GM19043 (cell line): ENCODE results near the gene USP17L25.
"Not testable (repeated sequence)": the region's sequence is repeated elsewhere in the genome, so short reads cannot be mapped to it uniquely, and the experiment has no call there.

ENCODE experiments used
- ATAC-seq: cut with Tn5 transposase; IDR thresholded peaks from one replicate; pipeline ENCODE4 v1.9.1; 2021; ENCODE audit warnings: low read depth; ENCODE audit not compliant: unreplicated experiment

The USP17L25 gene, protein sequence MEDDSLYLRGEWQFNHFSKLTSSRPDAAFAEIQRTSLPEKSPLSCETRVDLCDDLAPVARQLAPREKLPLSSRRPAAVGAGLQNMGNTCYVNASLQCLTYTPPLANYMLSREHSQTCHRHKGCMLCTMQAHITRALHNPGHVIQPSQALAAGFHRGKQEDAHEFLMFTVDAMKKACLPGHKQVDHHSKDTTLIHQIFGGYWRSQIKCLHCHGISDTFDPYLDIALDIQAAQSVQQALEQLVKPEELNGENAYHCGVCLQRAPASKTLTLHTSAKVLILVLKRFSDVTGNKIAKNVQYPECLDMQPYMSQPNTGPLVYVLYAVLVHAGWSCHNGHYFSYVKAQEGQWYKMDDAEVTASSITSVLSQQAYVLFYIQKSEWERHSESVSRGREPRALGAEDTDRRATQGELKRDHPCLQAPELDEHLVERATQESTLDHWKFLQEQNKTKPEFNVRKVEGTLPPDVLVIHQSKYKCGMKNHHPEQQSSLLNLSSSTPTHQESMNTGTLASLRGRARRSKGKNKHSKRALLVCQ

DNA sequence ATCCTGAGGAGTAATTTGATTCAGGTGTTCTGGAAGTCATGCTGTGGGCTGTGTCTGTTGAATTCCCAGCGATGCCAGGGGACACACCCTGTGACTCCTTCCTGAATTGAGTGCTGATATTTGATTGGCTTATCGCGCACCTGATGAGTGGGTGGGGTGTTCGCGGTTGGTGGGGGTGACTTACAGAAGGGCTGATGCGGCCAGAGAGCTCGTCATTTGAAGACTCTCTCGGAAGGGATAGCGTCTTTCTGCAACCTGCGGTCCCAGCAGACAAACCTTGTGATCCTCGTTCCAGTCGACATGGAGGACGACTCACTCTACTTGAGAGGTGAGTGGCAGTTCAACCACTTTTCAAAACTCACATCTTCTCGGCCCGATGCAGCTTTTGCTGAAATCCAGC, at the start of gene USP17L25:
Gene USP17L25, plus strand, starts transcription at position 301 of the 400 bp plus-strand sequence. Its CDS starts 0 bp downstream, at position 301.
- ATAC-seq, result not testable (repeated sequence)

DNA sequence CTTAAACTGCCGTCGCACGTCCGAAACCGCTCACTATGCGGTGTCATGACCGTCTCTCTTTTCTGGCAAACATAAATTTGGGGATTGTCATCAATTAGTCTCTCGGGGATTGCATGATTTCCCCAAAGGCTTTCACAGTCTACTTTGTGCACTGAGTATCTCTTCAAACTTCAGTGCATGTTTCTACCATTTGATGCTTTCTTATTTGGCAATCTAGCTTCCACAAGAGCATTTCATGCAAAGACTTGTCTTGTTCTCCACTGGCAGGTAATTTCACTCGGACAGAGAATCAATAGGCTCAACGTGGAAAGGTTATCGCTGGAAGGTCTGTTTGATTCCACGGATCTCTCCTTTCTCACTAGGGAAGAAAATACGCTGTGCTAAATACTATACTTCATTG, 5.5 kb upstream of the USP17L25 start:
- not testable (repeated sequence) for ATAC-seq

DNA sequence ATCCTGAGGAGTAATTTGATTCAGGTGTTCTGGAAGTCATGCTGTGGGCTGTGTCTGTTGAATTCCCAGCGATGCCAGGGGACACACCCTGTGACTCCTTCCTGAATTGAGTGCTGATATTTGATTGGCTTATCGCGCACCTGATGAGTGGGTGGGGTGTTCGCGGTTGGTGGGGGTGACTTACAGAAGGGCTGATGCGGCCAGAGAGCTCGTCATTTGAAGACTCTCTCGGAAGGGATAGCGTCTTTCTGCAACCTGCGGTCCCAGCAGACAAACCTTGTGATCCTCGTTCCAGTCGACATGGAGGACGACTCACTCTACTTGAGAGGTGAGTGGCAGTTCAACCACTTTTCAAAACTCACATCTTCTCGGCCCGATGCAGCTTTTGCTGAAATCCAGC, 4.8 kb upstream of the USP17L25 start, which contains the start of gene USP17L24:
Gene USP17L24, plus strand, starts transcription at position 301 of the 400 bp plus-strand sequence. Its CDS starts 0 bp downstream, at position 301.
- ATAC-seq, result not testable (repeated sequence)

DNA sequence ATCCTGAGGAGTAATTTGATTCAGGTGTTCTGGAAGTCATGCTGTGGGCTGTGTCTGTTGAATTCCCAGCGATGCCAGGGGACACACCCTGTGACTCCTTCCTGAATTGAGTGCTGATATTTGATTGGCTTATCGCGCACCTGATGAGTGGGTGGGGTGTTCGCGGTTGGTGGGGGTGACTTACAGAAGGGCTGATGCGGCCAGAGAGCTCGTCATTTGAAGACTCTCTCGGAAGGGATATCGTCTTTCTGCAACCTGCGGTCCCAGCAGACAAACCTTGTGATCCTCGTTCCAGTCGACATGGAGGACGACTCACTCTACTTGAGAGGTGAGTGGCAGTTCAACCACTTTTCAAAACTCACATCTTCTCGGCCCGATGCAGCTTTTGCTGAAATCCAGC, 4.6 kb downstream of the USP17L25 start, which contains the start of gene USP17L26:
Gene USP17L26, plus strand, starts transcription at position 301 of the 400 bp plus-strand sequence. Its CDS starts 0 bp downstream, at position 301.
- not testable (repeated sequence) for ATAC-seq

DNA sequence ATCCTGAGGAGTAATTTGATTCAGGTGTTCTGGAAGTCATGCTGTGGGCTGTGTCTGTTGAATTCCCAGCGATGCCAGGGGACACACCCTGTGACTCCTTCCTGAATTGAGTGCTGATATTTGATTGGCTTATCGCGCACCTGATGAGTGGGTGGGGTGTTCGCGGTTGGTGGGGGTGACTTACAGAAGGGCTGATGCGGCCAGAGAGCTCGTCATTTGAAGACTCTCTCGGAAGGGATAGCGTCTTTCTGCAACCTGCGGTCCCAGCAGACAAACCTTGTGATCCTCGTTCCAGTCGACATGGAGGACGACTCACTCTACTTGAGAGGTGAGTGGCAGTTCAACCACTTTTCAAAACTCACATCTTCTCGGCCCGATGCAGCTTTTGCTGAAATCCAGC, 9.4 kb downstream of the USP17L25 start, which contains the start of gene USP17L5:
Gene USP17L5, plus strand, starts transcription at position 301 of the 400 bp plus-strand sequence. Its CDS starts 0 bp downstream, at position 301.
- ATAC-seq, result not testable (repeated sequence)

DNA sequence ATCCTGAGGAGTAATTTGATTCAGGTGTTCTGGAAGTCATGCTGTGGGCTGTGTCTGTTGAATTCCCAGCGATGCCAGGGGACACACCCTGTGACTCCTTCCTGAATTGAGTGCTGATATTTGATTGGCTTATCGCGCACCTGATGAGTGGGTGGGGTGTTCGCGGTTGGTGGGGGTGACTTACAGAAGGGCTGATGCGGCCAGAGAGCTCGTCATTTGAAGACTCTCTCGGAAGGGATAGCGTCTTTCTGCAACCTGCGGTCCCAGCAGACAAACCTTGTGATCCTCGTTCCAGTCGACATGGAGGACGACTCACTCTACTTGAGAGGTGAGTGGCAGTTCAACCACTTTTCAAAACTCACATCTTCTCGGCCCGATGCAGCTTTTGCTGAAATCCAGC, 14.1 kb downstream of the USP17L25 start, which contains the start of gene USP17L27:
Gene USP17L27, plus strand, starts transcription at position 301 of the 400 bp plus-strand sequence. Its CDS starts 0 bp downstream, at position 301.
- ATAC-seq, result not testable (repeated sequence)

DNA sequence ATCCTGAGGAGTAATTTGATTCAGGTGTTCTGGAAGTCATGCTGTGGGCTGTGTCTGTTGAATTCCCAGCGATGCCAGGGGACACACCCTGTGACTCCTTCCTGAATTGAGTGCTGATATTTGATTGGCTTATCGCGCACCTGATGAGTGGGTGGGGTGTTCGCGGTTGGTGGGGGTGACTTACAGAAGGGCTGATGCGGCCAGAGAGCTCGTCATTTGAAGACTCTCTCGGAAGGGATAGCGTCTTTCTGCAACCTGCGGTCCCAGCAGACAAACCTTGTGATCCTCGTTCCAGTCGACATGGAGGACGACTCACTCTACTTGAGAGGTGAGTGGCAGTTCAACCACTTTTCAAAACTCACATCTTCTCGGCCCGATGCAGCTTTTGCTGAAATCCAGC, 18.9 kb downstream of the USP17L25 start, which contains the start of gene USP17L28:
Gene USP17L28, plus strand, starts transcription at position 301 of the 400 bp plus-strand sequence. Its CDS starts 0 bp downstream, at position 301.
- not testable (repeated sequence) for ATAC-seq

DNA sequence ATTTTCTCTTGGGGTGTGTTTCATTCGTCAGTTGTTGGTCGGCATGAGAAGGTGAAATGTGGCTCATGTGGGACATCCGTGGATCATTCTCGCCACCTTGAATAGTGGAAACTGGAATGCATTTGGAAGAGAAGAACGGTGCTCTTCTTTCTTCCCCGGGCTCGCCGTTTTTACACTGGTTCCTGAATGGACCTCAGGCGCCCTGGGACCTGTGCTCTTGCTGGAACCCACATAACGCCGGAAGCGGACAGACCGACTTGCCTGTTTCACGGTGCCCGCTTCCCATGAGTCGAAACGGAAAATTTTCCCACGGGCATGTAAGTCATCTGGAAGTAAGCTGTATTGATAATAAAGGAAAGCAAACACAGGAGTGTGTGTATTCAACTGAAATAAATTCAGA, 21.2 kb downstream of the USP17L25 start:
- ATAC-seq, result not testable (repeated sequence)

DNA sequence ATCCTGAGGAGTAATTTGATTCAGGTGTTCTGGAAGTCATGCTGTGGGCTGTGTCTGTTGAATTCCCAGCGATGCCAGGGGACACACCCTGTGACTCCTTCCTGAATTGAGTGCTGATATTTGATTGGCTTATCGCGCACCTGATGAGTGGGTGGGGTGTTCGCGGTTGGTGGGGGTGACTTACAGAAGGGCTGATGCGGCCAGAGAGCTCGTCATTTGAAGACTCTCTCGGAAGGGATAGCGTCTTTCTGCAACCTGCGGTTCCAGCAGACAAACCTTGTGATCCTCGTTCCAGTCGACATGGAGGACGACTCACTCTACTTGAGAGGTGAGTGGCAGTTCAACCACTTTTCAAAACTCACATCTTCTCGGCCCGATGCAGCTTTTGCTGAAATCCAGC, 23.6 kb downstream of the USP17L25 start, which contains the start of gene USP17L29:
Gene USP17L29, plus strand, starts transcription at position 301 of the 400 bp plus-strand sequence. Its CDS starts 0 bp downstream, at position 301.
- not testable (repeated sequence) for ATAC-seq

DNA sequence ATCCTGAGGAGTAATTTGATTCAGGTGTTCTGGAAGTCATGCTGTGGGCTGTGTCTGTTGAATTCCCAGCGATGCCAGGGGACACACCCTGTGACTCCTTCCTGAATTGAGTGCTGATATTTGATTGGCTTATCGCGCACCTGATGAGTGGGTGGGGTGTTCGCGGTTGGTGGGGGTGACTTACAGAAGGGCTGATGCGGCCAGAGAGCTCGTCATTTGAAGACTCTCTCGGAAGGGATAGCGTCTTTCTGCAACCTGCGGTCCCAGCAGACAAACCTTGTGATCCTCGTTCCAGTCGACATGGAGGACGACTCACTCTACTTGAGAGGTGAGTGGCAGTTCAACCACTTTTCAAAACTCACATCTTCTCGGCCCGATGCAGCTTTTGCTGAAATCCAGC, 33.1 kb downstream of the USP17L25 start, which contains the start of gene USP17L30:
Gene USP17L30, plus strand, starts transcription at position 301 of the 400 bp plus-strand sequence. Its CDS starts 0 bp downstream, at position 301.
- ATAC-seq, result not testable (repeated sequence)

DNA sequence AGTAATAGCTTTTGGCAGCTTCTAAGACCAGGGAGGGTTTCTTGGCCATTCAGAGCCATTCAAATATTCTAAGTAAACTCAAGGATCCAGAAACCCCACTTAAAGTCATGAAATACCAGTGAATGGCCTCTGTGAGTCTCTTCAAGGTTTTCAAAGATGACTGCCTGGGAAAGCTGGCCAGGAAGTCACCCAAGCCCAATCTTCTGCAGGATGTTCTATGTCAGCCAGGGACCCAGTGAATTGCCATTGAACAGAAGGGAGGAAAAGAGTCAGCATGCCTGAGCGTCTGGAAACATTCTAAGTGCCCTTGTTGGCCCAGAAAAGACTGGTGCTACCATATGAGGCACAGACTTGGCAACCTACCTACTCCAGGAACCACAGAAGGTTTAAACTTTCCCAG, 50.2 kb downstream of the USP17L25 start:
- not testable (repeated sequence) for ATAC-seq
